Endothelial cell of umbilical vein (primary cell): ENCODE data around the gene CCBE1. TPM values are rescaled to one million over a fixed set of nuclear protein-coding genes. Genes with fewer than 3 reads are reported as not detected.

ENCODE experiments used
- BruUV-seq: library from RNA; stranded (reverse); fragments of 400-500 nt; replicated peaks from 2 replicates; lab custom pipeline; 2021; lab: Mats Ljungman, UMichigan
- CTCF ChIA-PET: fragments of 300-600, 350-600 bp; sonication (Branson Sonifier 250); formaldehyde crosslinking; loops from one replicate; lab custom pipeline; 2021; ENCODE audit warnings: antibody characterized with exemption, inconsistent platforms; lab: Charles Lee
- POLR2A ChIA-PET: fragments of 300-600, 350-600 bp; sonication (Branson Sonifier 250); formaldehyde crosslinking; loops from one replicate; lab custom pipeline; 2021; ENCODE audit warnings: antibody characterized with exemption, inconsistent platforms; lab: Charles Lee
- DNase-seq: peaks from one replicate; pipeline ENCODE4 v3.0.0-alpha.2; 2011; ENCODE audit warnings: low read depth, low spot score
- FAIRE-seq: peaks from 2 replicates; lab custom pipeline; 2011; peaks lifted over from hg19 to GRCh38; lab: Jason Lieb, UNC
- H2AFZ ChIP-seq: 2 replicates; pipeline ENCODE4 v1.6.0; 2012; ENCODE audit warnings: low read depth, low read length, control low read depth, inconsistent platforms
- H3K27ac ChIP-seq: 2 replicates; pipeline ENCODE4 v1.5.1; 2011; ENCODE audit warnings: low read depth, mild to moderate bottlenecking, control low read depth, low read length, moderate library complexity; ENCODE audit not compliant: insufficient read depth
- H3K27me3 ChIP-seq, 2 experiments: 2 replicates each; pipeline versions ENCODE4 v1.6.0 to v1.6.1; 2011; ENCODE audit warnings: low read length in 2 of 2, mixed read lengths in 1 of 2; ENCODE audit not compliant: control insufficient read depth in 2 of 2, insufficient read depth in 2 of 2
- H3K36me3 ChIP-seq, 2 experiments: 2 replicates in 1 of 2; 3 replicates in 1 of 2; pipeline ENCODE4 v1.5.1; 2011; ENCODE audit warnings: low read length in 2 of 2, mild to moderate bottlenecking in 1 of 2, moderate library complexity in 1 of 2; ENCODE audit not compliant: control insufficient read depth in 2 of 2, insufficient read depth in 2 of 2; ENCODE audit errors: extremely low read depth in 1 of 2
- H3K4me1 ChIP-seq: 3 replicates; pipeline ENCODE4 v1.5.1; 2011; ENCODE audit warnings: mild to moderate bottlenecking, low read length; ENCODE audit not compliant: control insufficient read depth, insufficient read depth; ENCODE audit errors: extremely low read depth
- H3K4me2 ChIP-seq: 2 replicates; pipeline ENCODE4 v1.6.1; 2011; ENCODE audit warnings: low read length, control low read depth, mixed read lengths; ENCODE audit not compliant: insufficient read depth
- H3K4me3 ChIP-seq, 3 experiments: fragments of 200-600 bp in 1 of 3; sonication (generic), shearing (Covaris generic) in 1 of 3; replicated peaks in 1 of 3; 2 replicates each; pipeline ENCODE4 v1.5.1; 2011 to 2016; ENCODE audit warnings: control low read depth in 3 of 3, low read length in 3 of 3, mild to moderate bottlenecking in 2 of 3, inconsistent platforms in 1 of 3, low read depth in 1 of 3, moderate library complexity in 1 of 3; ENCODE audit not compliant: insufficient read depth in 1 of 3
- H3K79me2 ChIP-seq: 2 replicates; pipeline ENCODE4 v1.6.0; 2012; ENCODE audit warnings: low read length, inconsistent platforms; ENCODE audit not compliant: control insufficient read depth, insufficient read depth
- H3K9ac ChIP-seq: replicated peaks from 2 replicates; pipeline ENCODE3; 2011; ENCODE audit warnings: low read length, control low read depth; ENCODE audit not compliant: insufficient read depth; ENCODE audit errors: extremely low read depth
- H3K9me1 ChIP-seq: replicated peaks from 3 replicates; pipeline ENCODE4 v1.6.0; 2011; ENCODE audit warnings: mild to moderate bottlenecking, low read length; ENCODE audit not compliant: control insufficient read depth, insufficient read depth; ENCODE audit errors: extremely low read depth
- H3K9me3 ChIP-seq: replicated peaks from 2 replicates; pipeline ENCODE4 v1.5.1; 2012; ENCODE audit warnings: low read length, inconsistent platforms; ENCODE audit not compliant: control insufficient read depth, insufficient read depth
- H4K20me1 ChIP-seq: replicated peaks from 2 replicates; pipeline ENCODE3; 2011; ENCODE audit warnings: mild to moderate bottlenecking, low read length; ENCODE audit not compliant: control insufficient read depth, insufficient read depth; ENCODE audit errors: extremely low read depth
- EZH2 ChIP-seq: IDR thresholded peaks from 2 replicates; pipeline ENCODE4 v1.6.1; 2012; ENCODE audit warnings: borderline replicate concordance, low read depth, mild to moderate bottlenecking, moderate library complexity, low read length, inconsistent platforms; ENCODE audit not compliant: severe bottlenecking
- FOS ChIP-seq: IDR thresholded peaks from 2 replicates; pipeline ENCODE4 v1.6.1; 2011; ENCODE audit warnings: mild to moderate bottlenecking, low read length, moderate library complexity, borderline replicate concordance; ENCODE audit not compliant: insufficient read depth
- GATA2 ChIP-seq: IDR thresholded peaks from 2 replicates; pipeline ENCODE4 v1.7.0; 2011; ENCODE audit warnings: low read depth, mild to moderate bottlenecking, moderate library complexity, mixed read lengths, low read length; ENCODE audit not compliant: insufficient read length, insufficient read depth
- JUN ChIP-seq: IDR thresholded peaks from 2 replicates; pipeline ENCODE4 v1.6.1; 2011; ENCODE audit warnings: borderline replicate concordance, low read depth; ENCODE audit not compliant: insufficient read length, insufficient read depth
- MYC ChIP-seq: IDR thresholded peaks from one replicate; pipeline ENCODE4 v1.6.1; 2011; ENCODE audit warnings: mild to moderate bottlenecking, low read depth, low read length
- POLR2A ChIP-seq: IDR thresholded peaks from 2 replicates; pipeline ENCODE4 v1.6.1; 2012; ENCODE audit warnings: low read depth, mild to moderate bottlenecking, control low read depth, low read length
- POLR2AphosphoS5 ChIP-seq: IDR thresholded peaks from 2 replicates; pipeline ENCODE4 v1.6.1; 2012; ENCODE audit warnings: low read depth, mild to moderate bottlenecking, control low read depth, low read length, moderate library complexity; ENCODE audit not compliant: insufficient read depth
- dilution Hi-C: fragments of 300-500 bp; cut with MboI; formaldehyde crosslinking; loops from one replicate; pipeline ENCODE4 v1.15.0; 2019; ENCODE audit warnings: low sequenced_read_pairs; ENCODE audit not compliant: extremely low pct_ligation_motif_present
- intact Hi-C: fragments of 100-400 bp; cut with micrococcal nuclease; formaldehyde crosslinking; loops from one replicate; pipeline ENCODE4 v1.10.0; 2022
- polyA plus RNA-seq, 4 experiments: library from polyadenylated mRNA; depleted of rRNA in 3 of 4; stranded (reverse) in 3 of 4; unstranded in 1 of 4; fragments of >200 nt; gene quantifications; 2 replicates each; pipeline versions ENCODE4 v1.2.1 to v1.2.3, GENCODE V29; 2011 to 2012; ENCODE audit warnings: missing spikeins in 1 of 4
- total RNA-seq: library from RNA; stranded (reverse); gene quantifications from 2 replicates; pipeline ENCODE4 v1.2.3, GENCODE V29; 2021
- TF ChIP-seq, protein P1 (sequence below), 2 donors: IDR thresholded peaks; 1 replicate in 1 of 2; 2 replicates in 1 of 2; pipeline ENCODE4 v1.5.1; 2011; ENCODE audit warnings: low read length in 2 of 2, mild to moderate bottlenecking in 2 of 2, moderate library complexity in 2 of 2, control low read depth in 1 of 2, inconsistent platforms in 1 of 2, low read depth in 1 of 2; ENCODE audit not compliant: insufficient read depth in 1 of 2; ENCODE audit errors: extremely low read depth in 1 of 2
- TF ChIP-seq, protein P2 (sequence below): IDR thresholded peaks from 2 replicates; pipeline ENCODE4 v1.6.1; 2011; ENCODE audit not compliant: insufficient read depth, insufficient read length

The CCBE1 gene
- total and polyA plus RNA-seq, 2 donors (not counting 3 experiments of a cell fraction or from before 2014, with no cell fraction given), result 0.04 TPM; not detected in 1

DNA sequence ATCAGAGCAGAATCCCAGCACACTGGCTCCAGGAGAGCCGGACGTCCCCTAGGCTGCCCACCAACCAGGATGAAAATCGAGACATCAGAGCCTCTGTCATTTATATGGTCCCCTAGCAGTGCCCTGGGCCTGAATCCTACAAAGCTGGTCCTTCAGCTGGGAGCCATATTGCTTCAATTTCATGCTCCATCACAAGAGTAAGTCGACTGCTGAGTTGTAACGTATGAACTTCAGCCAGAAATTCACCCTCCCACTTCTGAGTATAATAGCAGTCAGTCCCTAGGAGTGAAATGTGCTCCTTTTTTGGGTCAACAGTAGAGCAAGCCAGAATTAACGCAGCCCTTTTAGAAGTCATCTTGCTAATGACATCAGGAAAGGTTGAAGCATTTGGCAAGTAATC lies 126.4 kb downstream of the CCBE1 start:
- H3K4me3 ChIP-seq, result no peak overlapping the region
- dilution Hi-C loops, result no loop called here
- H3K9me3 ChIP-seq, result no peaks in the 10 kb centered on the region
- intact Hi-C loops, result no loop called here
- TF ChIP-seq POLR2A (no peak), JUN (no peak), GATA2 (no peak), EZH2 (no peak), MYC (no peak), FOS (no peak), POLR2AphosphoS5 (no peak)
- TF ChIP-seq, protein P1, sequence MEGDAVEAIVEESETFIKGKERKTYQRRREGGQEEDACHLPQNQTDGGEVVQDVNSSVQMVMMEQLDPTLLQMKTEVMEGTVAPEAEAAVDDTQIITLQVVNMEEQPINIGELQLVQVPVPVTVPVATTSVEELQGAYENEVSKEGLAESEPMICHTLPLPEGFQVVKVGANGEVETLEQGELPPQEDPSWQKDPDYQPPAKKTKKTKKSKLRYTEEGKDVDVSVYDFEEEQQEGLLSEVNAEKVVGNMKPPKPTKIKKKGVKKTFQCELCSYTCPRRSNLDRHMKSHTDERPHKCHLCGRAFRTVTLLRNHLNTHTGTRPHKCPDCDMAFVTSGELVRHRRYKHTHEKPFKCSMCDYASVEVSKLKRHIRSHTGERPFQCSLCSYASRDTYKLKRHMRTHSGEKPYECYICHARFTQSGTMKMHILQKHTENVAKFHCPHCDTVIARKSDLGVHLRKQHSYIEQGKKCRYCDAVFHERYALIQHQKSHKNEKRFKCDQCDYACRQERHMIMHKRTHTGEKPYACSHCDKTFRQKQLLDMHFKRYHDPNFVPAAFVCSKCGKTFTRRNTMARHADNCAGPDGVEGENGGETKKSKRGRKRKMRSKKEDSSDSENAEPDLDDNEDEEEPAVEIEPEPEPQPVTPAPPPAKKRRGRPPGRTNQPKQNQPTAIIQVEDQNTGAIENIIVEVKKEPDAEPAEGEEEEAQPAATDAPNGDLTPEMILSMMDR (IDR thresholded peaks at IDR 0.05; ENCODE audit: extremely low read depth in 1 of 2, insufficient read depth in 1 of 2, low read depth in 1 of 2, low read length in 2 of 2), result no peak
- TF ChIP-seq, protein P2, sequence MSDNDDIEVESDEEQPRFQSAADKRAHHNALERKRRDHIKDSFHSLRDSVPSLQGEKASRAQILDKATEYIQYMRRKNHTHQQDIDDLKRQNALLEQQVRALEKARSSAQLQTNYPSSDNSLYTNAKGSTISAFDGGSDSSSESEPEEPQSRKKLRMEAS, result no peak
- H3K4me2 ChIP-seq, result no peak overlapping the region
- H3K27ac ChIP-seq, result no peak overlapping the region
- H3K9me1 ChIP-seq, result no peaks in the 10 kb centered on the region
- no peak for FAIRE-seq
- DNase-seq, result no peak
- no peaks in the 10 kb centered on the region for H4K20me1 ChIP-seq
- no TSS peak for BruUV-seq
- no peak overlapping the region for H2AFZ ChIP-seq
- no peaks in the 10 kb centered on the region for H3K36me3 ChIP-seq
- H3K27me3 ChIP-seq, result no peaks in the 10 kb centered on the region
- H3K9ac ChIP-seq, result no peak overlapping the region
- no peaks in the 10 kb centered on the region for H3K4me1 ChIP-seq
- H3K79me2 ChIP-seq, result no peaks in the 10 kb centered on the region
- ChIA-PET POLR2A (no interaction called here), CTCF (interaction anchor here (2.5 to 3.2 kb wide), 3 partner anchors 60 to 126 kb away, joined by 9 to 13 read pairs (median 10); partner anchors contain the start of gene CCBE1)
